ENCODE results near the gene RELL2. TPM values are rescaled to one million over a fixed set of nuclear protein-coding genes. Genes with fewer than 3 reads are reported as not detected.

RELL2 gene
- total RNA-seq, 1 experiment from 2014 or later: 23.8 TPM

DNA sequence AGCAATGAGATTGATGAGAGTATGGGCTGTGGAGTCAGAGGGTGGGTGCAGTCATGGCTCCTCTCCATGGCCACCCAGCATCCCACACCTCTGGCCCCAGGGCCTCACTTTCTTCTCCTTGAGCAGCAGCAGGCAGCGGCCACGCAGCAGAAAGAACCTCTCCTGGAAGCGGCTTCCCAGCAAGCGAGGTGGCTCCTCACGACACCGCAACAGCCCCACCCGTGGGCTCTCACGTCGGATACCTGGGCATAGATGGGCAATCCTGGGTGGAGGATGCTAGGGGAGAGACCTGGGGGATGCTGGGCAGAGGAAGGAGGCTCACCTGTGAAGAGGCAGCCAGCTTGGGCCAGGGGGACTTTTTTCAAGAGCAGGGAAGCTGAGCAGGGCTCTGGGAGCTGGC, 19.6 kb downstream of the RELL2 start (continued):
- TF ChIP-seq RORB (CRISPR knock-in tag; IDR thresholded peaks at IDR 0.05): no peak
- TF ChIP-seq TCF7 (CRISPR knock-in tag; IDR thresholded peaks at IDR 0.05; ENCODE audit: low read depth): no peak
- no peak for TF ChIP-seq FOXK1 (CRISPR knock-in tag; IDR thresholded peaks at IDR 0.05)

DNA sequence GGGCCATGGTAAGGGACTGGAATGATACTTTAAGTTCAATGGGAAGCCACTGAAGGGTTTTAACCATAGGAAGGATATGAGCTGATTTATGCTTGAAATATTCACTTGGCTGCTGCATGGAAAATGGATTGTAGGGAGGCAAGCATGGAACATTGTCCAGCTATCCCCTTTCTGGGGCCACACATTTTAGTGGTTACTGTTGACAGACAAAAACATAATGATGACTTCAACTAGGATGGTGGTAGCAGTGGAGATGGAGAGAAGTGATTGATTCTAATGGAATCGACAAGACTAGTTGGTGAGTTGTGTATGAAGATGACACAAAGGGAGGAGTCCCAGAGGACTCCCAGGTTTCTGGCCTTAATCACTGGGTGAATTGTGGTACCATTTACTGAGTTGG, 20.6 kb downstream of the RELL2 start:
- Mint-ChIP-seq H3K27me3 (ENCODE audit: low read depth) (no peaks in the 10 kb centered on the region), H3K36me3 (peaks cover 68% of the 10 kb centered on the region), H3K27ac (no peak overlapping the region), H3K4me3 (no peak overlapping the region), H3K4me1 (peaks cover 3% of the 10 kb centered on the region), H3K9me3 (no peaks in the 10 kb centered on the region)
- TF ChIP-seq ZNF138 (CRISPR knock-in tag; conservative IDR thresholded peaks at IDR 0.05): no peak
- TF ChIP-seq MYBL2 (CRISPR knock-in tag; IDR thresholded peaks at IDR 0.05): no peak
- TF ChIP-seq, protein P1, sequence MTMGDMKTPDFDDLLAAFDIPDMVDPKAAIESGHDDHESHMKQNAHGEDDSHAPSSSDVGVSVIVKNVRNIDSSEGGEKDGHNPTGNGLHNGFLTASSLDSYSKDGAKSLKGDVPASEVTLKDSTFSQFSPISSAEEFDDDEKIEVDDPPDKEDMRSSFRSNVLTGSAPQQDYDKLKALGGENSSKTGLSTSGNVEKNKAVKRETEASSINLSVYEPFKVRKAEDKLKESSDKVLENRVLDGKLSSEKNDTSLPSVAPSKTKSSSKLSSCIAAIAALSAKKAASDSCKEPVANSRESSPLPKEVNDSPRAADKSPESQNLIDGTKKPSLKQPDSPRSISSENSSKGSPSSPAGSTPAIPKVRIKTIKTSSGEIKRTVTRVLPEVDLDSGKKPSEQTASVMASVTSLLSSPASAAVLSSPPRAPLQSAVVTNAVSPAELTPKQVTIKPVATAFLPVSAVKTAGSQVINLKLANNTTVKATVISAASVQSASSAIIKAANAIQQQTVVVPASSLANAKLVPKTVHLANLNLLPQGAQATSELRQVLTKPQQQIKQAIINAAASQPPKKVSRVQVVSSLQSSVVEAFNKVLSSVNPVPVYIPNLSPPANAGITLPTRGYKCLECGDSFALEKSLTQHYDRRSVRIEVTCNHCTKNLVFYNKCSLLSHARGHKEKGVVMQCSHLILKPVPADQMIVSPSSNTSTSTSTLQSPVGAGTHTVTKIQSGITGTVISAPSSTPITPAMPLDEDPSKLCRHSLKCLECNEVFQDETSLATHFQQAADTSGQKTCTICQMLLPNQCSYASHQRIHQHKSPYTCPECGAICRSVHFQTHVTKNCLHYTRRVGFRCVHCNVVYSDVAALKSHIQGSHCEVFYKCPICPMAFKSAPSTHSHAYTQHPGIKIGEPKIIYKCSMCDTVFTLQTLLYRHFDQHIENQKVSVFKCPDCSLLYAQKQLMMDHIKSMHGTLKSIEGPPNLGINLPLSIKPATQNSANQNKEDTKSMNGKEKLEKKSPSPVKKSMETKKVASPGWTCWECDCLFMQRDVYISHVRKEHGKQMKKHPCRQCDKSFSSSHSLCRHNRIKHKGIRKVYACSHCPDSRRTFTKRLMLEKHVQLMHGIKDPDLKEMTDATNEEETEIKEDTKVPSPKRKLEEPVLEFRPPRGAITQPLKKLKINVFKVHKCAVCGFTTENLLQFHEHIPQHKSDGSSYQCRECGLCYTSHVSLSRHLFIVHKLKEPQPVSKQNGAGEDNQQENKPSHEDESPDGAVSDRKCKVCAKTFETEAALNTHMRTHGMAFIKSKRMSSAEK (CRISPR knock-in tag; IDR thresholded peaks at IDR 0.05; ENCODE audit: borderline replicate concordance): no peak
- DNase-seq (ENCODE audit: low spot score): no peak
- POLR2A ChIA-PET: no interaction called here
- CTCF ChIA-PET: no interaction called here
- ATAC-seq: no peak

- TF ChIP-seq ZNF396 (CRISPR knock-in tag; IDR thresholded peaks at IDR 0.05; ENCODE audit: borderline replicate concordance) (no peak), ZNF232 (CRISPR knock-in tag; IDR thresholded peaks at IDR 0.05) (no peak), TEAD1 (CRISPR knock-in tag; IDR thresholded peaks at IDR 0.05) (no peak), HMGA2 (CRISPR knock-in tag; IDR thresholded peaks at IDR 0.05) (no peak), ETV6 (CRISPR knock-in tag; IDR thresholded peaks at IDR 0.05) (no peak), TCF7 (CRISPR knock-in tag; IDR thresholded peaks at IDR 0.05; ENCODE audit: low read depth) (no peak), TP53 (CRISPR knock-in tag; IDR thresholded peaks at IDR 0.05) (no peak), MYBL2 (CRISPR knock-in tag; IDR thresholded peaks at IDR 0.05) (no peak), PREB (CRISPR knock-in tag; IDR thresholded peaks at IDR 0.05; ENCODE audit: borderline replicate concordance) (no peak), IRF2 (CRISPR knock-in tag; IDR thresholded peaks at IDR 0.05; ENCODE audit: borderline replicate concordance, low read depth) (no peak), JUN (CRISPR knock-in tag; IDR thresholded peaks at IDR 0.05) (no peak), ELF4 (CRISPR knock-in tag; IDR thresholded peaks at IDR 0.05; ENCODE audit: low read depth) (no peak), E2F5 (CRISPR knock-in tag; IDR thresholded peaks at IDR 0.05) (no peak)
- TF ChIP-seq, protein P2, sequence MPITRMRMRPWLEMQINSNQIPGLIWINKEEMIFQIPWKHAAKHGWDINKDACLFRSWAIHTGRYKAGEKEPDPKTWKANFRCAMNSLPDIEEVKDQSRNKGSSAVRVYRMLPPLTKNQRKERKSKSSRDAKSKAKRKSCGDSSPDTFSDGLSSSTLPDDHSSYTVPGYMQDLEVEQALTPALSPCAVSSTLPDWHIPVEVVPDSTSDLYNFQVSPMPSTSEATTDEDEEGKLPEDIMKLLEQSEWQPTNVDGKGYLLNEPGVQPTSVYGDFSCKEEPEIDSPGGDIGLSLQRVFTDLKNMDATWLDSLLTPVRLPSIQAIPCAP (CRISPR knock-in tag; IDR thresholded peaks at IDR 0.05): no peak
- TF ChIP-seq, protein P3, sequence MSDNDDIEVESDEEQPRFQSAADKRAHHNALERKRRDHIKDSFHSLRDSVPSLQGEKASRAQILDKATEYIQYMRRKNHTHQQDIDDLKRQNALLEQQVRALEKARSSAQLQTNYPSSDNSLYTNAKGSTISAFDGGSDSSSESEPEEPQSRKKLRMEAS (CRISPR knock-in tag; IDR thresholded peaks at IDR 0.05): no peak
- TF ChIP-seq, protein P4, sequence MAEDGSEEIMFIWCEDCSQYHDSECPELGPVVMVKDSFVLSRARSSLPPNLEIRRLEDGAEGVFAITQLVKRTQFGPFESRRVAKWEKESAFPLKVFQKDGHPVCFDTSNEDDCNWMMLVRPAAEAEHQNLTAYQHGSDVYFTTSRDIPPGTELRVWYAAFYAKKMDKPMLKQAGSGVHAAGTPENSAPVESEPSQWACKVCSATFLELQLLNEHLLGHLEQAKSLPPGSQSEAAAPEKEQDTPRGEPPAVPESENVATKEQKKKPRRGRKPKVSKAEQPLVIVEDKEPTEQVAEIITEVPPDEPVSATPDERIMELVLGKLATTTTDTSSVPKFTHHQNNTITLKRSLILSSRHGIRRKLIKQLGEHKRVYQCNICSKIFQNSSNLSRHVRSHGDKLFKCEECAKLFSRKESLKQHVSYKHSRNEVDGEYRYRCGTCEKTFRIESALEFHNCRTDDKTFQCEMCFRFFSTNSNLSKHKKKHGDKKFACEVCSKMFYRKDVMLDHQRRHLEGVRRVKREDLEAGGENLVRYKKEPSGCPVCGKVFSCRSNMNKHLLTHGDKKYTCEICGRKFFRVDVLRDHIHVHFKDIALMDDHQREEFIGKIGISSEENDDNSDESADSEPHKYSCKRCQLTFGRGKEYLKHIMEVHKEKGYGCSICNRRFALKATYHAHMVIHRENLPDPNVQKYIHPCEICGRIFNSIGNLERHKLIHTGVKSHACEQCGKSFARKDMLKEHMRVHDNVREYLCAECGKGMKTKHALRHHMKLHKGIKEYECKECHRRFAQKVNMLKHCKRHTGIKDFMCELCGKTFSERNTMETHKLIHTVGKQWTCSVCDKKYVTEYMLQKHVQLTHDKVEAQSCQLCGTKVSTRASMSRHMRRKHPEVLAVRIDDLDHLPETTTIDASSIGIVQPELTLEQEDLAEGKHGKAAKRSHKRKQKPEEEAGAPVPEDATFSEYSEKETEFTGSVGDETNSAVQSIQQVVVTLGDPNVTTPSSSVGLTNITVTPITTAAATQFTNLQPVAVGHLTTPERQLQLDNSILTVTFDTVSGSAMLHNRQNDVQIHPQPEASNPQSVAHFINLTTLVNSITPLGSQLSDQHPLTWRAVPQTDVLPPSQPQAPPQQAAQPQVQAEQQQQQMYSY (CRISPR knock-in tag; IDR thresholded peaks at IDR 0.05): no peak
- TF ChIP-seq, protein P5, sequence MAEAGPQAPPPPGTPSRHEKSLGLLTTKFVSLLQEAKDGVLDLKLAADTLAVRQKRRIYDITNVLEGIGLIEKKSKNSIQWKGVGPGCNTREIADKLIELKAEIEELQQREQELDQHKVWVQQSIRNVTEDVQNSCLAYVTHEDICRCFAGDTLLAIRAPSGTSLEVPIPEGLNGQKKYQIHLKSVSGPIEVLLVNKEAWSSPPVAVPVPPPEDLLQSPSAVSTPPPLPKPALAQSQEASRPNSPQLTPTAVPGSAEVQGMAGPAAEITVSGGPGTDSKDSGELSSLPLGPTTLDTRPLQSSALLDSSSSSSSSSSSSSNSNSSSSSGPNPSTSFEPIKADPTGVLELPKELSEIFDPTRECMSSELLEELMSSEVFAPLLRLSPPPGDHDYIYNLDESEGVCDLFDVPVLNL (CRISPR knock-in tag; IDR thresholded peaks at IDR 0.05; ENCODE audit: borderline replicate concordance, low read depth): no peak
- Mint-ChIP-seq H3K36me3 (peaks cover 71% of the 10 kb centered on the region), H3K4me1 (no peaks in the 10 kb centered on the region), H3K27me3 (ENCODE audit: low read depth) (no peaks in the 10 kb centered on the region), H3K27ac (no peak overlapping the region), H3K4me3 (no peak overlapping the region), H3K9me3 (no peaks in the 10 kb centered on the region)
- DNase-seq (ENCODE audit: low spot score): no peak
- POLR2A ChIA-PET: no interaction called here
- no peak for ATAC-seq
- CTCF ChIA-PET: interaction anchor here (0.8 kb wide), 1 partner anchor 303 kb away, joined by 3 read pairs; no protein-coding TSS in a partner anchor
Observed at GRCh38 chr5:141657937-141658545, 21.2 kb downstream of the RELL2 start.

Measured in WTC11 (cell line).